Right lobe of liver (tissue), 4 donors: Measurements from ENCODE around the gene PDSS2.

Experiments used
- POLR2A ChIP-seq: fragments of 450-650 bp; IDR thresholded peaks from one replicate; pipeline ENCODE4 v1.6.1; 2017; ENCODE audit warnings: antibody characterized with exemption, mild to moderate bottlenecking
- TF ChIP-seq, protein P1 (sequence below), 4 donors: fragments of 200-600 bp in 3 of 4; fragments of 450-650 bp in 1 of 4; IDR thresholded peaks; one replicate each; pipeline versions ENCODE4 v1.5.1 to v1.8.0; 2016 to 2022; ENCODE audit warnings: antibody characterized with exemption in 4 of 4, mild to moderate bottlenecking in 2 of 4
- donor health status: DM: no; HTN: no; CAD: no.
- donor health status: DM: no; HTN: no; CAD: no.
- donor health status: DM: no; HTN: yes; CAD: no.

GRCh38 chr6:107280791-107281190, 178.6 kb downstream of the PDSS2 start:
- TF ChIP-seq, protein P1, sequence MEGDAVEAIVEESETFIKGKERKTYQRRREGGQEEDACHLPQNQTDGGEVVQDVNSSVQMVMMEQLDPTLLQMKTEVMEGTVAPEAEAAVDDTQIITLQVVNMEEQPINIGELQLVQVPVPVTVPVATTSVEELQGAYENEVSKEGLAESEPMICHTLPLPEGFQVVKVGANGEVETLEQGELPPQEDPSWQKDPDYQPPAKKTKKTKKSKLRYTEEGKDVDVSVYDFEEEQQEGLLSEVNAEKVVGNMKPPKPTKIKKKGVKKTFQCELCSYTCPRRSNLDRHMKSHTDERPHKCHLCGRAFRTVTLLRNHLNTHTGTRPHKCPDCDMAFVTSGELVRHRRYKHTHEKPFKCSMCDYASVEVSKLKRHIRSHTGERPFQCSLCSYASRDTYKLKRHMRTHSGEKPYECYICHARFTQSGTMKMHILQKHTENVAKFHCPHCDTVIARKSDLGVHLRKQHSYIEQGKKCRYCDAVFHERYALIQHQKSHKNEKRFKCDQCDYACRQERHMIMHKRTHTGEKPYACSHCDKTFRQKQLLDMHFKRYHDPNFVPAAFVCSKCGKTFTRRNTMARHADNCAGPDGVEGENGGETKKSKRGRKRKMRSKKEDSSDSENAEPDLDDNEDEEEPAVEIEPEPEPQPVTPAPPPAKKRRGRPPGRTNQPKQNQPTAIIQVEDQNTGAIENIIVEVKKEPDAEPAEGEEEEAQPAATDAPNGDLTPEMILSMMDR (IDR thresholded peaks at IDR 0.05): no peak
- TF ChIP-seq POLR2A: no peak
